Frontal cortex (tissue), 4 donors: ENCODE data around the gene MC5R. TPM values are rescaled to one million over a fixed set of nuclear protein-coding genes. Genes with fewer than 3 reads are reported as not detected.
A peak's percentile ranks its signal among the peaks of the same experiment; 100 is the strongest.

Source experiments
- DNase-seq, 2 donors: peaks; one replicate each; pipeline ENCODE4 v3.0.0; 2012; ENCODE audit warnings: low spot score in 2 of 2
- FAIRE-seq: peaks from 2 replicates; lab custom pipeline; 2012; peaks lifted over from hg19 to GRCh38; lab: Jason Lieb, UNC
- total RNA-seq: library from RNA; depleted of rRNA; stranded (reverse); fragments of >200 nt; gene quantifications from one replicate; pipeline ENCODE4 v1.2.3, GENCODE V29; 2014
- donor health status: control.
- donor health status: control.
- donor health status: control.

The MC5R gene
- total RNA-seq, result 2.9 TPM

DNA sequence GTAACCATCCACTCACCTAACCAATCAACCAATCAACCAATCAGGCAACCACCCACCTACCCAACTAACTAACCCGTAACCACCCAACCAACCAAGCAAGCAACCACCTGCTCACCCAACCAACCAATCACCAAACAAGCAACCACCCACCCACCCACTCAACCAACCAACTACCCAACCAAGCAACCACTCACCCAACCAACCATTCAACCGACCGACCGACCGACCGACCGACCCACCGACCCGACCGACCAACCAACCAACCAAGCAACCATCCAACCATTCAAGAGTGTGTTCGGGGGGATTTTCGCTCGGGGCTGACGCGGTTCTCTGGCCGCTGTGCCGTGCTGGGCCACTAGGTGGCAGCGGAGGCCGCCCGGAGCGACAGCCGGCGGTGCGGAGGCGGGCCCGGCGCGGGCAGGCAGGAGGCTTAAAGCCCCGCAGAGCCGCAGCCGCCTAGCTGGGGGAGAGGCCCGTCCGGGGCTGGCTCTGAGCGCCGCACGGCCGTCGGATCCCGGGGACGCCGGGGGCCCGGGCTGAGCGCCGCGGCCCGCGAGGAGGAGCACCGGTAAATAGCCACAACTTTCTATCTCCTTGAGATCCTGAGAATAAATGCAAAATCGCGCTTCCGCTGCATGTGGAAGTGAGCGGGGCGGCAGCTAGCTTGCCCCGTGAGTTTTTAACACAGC lies at the start of gene MC5R:
Gene MC5R, plus strand, starts transcription at position 443 of the 689 bp plus-strand sequence. CDS start 1,617 bp downstream, outside the sequence.
- peak; percentile 82 to 92 for DNase-seq
- FAIRE-seq, result no peak

DNA sequence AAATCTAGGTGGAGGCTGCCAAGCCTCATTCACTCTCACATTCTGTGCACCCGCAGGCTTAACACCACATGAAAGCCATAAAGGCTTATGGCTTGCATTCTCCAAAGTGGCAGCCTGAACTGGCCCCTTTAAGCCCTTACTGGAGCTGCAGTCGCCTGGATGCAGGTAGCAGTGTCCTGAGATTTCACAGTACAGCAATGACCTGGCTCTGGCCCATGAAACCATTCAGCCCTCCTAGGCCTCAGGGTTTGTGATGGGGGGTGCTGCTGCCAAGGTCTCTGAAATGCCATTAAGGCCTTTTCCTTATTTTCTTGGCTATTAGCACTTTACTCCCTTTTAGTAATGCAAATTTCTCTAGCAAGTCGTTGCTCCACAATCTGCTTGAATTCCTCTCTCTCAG lies 48.9 kb upstream of the MC5R start:
- DNase-seq (no peak), FAIRE-seq (no peak)

DNA sequence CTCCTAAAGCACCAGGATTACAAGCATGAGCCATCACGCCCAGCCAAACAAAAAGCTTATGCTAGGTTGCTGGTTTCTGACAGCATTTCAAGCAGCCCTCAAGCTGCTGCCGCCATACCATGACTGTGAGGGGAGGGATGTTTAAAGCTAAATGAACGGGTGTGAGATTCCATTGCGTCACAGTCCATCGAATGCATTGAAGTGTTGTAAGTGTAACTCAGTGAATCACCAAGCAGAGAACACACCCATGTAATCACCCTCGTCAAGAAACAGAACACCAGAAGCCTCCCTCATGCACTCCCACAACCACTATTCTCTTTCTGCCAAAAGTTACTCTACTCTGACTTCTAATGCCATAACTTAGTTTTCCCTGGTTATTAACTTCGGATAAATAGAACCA lies 32.8 kb upstream of the MC5R start:
- FAIRE-seq, result no peak
- no peak for DNase-seq

DNA sequence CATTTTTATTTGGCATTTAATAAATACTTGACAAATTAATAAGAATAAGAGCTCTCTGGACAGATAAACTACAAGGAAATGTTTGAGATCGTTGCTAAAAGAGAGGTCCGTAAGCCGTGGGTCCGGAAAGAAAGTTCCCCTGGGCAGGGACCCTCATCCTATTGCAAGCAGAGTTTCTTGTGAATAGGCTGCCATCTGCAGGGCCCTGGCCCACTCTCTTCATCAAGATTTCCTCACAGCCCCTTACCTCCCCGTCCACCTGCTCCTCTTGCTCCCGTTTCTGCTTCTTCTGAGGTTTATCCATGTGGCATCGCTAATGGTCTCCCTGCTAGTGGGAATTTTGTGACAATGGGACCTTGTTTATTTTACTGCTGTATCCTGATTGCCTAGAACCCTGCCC lies 30.1 kb upstream of the MC5R start:
- no peak for FAIRE-seq

DNA sequence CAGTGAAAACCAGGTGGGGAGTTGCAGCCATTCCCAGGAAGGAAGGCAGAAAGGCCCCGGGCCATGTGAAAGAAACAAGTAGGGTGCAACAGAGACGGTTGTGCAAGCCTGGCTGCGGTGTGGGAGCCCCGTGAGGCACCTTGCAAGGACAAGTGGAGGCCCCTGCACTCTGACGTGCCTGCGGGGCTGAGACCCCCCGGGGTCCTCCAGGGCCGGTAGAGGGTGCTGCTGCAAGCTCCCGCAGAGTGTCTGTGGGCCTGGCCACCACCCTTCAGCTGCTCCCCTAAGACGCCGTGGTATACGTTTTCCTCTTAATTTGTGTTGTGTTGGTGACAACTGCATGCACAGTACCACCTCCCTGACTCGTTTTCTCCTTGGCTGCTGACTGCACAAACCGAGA lies 27.4 kb upstream of the MC5R start:
- FAIRE-seq (no peak), DNase-seq (no peak)

More for the DNA sequence above, 30.1 kb upstream of the MC5R start:
- no peak for DNase-seq

DNA sequence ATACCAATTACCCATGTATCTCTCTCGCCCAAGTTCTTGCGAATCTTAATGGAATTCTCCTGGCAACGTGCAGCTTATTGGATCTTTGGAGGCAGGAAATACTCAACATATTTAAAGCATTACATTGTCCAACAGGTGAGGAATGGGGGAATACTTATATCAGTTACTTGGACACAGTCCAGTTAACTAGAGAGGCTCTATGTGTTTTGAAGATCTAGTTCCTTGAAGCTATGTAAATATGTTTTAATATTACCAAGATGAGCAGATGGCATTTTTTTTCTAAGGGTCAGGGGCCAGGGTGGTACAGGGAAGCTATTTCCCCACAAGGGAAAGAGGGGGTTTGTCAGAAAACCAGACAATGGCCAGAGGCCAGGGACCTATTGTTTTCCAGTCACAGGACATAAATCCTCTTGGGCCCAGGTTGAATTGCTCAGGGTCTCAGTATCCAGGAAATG lies 26.8 kb upstream of the MC5R start:
- DNase-seq (no peak), FAIRE-seq (no peak)

DNA sequence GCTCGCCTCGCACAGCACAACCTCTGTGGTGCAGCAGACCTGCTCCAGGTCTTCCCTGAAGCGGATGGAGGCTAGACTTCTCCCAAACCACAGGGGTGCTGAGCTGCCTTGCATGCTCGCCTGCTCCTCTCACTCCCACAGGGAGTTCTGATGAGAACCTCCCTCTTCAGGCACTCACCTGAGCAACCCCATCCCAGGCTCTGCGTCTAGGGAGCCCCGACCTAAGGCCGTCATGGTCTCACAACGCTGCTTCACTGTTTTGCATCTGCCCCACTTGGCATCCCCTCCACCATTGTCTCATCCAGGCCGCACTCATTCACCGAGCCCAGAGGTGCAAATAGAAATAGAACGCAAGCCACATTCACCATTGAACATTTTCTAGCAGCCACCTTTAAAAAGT lies 24.6 kb upstream of the MC5R start:
- DNase-seq (no peak), FAIRE-seq (no peak)

DNA sequence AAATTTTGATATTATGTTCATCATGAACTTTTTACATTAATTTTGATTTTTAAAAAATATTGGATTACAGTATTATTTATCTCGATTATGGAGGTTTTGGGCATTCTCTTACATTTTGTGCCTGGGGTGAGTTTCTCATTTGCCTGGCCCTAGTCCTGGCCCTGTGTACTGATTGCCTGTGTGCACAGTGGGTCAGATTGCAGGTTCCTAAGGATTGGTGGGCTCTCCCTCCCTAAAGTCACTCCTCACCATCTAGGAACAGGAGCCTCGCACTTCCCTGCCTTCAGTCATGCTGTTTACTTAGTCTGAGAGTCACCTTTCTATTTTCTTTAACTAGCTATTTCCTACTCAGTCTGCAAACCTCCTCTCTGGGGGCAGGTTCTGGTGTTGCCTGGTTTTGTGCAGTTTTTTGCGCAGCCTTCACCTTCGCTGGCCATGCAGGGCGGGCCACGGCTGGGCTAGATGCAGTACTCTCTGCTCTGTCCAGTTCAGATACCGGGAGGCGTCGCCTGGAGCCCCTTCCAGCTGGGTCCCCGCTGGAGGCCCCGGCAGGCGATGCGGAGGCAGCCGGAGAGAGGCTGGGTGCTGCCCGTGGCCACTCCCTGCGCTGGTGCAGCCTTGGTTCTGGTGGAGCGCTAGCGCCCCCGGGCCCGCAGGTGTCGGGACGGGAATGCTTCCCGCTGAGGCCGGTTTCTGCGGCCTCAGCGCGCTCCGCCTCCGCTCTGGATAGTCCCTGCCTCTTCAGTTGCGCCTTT lies 23.3 kb upstream of the MC5R start:
- peak in 1 of 2 donors; percentile 69 for DNase-seq
- FAIRE-seq, result no peak

DNA sequence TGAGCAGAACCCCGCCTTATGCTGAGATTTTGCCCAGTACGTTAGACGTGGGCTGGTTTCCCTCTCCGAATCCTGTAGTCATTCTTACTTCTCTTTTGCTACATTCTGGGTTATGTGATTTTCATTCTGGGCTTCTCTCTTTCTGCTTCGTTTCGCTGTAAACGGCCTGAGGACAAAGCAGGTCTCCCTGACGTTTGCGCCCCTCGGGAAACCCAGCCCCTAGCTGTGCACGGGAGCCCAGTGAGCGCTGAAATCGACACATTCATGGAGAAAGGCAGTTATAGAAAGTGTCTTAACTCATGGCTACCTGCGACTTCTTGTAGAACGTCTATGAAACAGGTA lies 22.7 kb upstream of the MC5R start:
- FAIRE-seq (no peak), DNase-seq (no peak)

DNA sequence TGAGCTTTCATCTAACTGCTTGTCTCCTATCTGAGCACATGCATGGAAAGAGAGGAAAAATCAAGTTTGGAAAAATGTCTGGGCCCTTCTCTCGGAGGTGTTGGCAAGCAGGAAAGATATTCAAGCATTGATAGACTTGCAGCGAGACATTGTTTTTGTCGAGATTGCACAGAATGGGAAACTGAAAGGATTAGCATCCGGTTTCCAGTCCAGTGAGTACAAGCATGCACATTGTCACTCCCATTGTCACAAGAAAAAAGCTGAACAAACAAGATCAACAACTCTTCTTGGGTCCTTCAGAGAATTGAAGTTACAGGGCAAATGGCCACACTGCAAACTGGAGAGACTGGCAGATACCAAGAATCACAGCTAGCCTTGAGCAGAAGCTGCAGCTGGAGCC lies 19.6 kb upstream of the MC5R start:
- FAIRE-seq (no peak), DNase-seq (no peak)

DNA sequence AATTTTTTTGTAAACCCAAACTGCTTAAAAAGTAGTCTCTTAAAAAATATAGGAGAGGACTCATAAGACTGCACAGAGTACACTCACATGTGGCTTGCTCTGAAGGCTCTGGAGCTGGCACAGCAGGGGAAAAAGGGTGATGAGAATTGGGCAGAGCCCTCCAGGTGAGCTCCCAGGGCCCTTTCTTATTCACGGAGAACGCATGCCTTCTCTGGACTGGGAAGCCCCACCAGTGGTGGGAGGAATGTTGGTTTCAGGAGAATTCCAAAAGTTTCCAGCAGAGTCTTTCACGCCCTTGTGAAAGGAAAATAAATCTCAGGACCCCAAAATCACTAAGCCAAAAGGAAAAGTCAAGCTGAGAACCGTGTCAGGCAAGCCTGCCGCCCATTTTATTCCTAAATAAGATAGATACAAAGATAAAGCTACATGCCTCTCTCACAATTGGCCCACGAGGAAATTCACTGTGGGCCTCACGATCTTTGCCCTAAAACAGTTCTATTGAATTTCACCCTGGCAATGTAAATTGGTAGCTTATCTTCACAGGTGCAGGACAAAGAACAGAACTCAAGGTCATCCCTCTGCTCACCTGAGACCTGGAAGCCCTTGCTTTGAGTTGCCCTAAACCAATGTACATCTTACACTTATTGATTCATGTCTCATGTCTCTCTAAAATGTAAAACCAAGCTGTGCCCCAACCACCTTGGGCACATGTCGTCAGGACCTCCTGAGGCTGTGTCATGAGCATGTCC lies 15.5 kb upstream of the MC5R start:
- DNase-seq (no peak), FAIRE-seq (no peak)

DNA sequence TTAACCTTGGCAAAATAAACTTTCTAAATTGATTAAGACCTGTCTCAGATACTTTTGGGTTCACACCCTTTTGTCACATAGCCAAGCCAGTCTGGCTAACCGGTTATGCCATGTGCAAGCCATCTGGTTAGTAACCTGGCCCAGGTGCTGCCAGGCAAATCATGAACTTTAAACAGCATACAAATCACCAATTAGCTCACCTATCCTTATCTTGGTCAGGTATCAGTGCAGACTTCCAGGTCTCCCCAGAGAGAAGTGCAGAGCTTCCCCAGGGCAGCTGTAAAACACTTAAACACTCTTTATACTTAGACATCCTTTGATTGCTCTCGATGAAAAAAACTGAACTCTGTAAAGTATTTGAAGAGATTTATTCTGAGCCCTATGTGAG lies 14.9 kb upstream of the MC5R start:
- no peak for DNase-seq
- FAIRE-seq, result no peak

DNA sequence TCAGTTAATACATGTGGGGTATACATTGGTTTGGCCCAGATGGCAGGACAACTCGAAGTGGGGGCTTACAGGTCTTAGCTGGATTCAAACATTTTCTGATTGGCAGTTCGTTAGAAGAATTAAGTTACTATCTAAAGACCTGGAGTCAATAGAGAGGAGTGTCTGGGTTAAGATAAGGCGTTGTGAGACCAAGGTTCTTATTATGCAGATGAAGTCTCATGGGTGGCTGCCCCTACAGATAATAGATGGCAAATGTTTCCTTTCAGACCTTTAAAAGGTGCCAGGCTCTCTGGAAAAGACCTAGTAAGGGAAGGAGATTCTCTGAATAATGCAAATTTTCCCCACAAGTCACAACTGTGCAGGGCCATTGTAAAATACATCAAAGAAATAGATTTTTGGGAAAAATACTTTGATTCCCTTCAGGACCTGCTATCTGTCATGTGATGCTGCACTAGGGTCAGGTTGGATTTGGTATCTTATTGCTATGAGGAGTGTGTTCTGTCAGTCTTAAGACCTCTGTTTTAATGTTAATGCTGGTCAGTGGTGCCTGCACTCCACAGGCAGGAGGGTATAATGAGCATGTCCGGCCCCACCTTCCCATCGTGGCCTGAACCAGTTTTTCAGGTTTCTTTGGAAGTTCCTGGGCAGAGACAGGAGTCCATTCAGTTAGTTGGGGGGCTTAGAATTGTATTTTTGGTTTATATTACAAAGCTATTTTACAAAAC lies 14.3 kb upstream of the MC5R start:
- FAIRE-seq, result no peak
- DNase-seq, result no peak

DNA sequence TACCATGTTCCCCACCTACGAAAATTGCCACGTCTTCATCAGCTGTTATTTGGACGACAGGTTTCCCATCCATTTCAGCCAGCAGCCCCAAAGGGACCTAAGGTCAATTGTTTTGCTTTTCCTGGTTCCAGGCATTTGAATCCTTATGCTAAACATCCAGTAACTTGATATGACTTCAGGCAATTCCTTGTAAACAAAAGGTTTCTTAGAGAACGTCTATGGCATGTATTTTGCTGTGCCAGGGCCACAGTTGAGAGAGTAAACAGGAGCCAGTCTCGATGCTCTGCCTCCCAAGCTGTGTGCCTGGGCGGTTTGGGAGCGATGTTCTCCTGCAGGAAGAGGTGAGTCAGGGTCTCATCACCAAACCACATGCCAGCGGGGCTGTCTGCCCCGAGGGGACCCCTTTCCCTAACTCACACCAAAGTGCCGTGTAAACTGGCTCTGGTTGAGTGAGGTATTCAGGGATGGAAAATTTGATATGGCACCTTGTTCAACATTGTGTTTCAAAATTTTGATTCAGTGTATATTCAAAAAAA lies 12.9 kb upstream of the MC5R start:
- FAIRE-seq (no peak), DNase-seq (no peak)

DNA sequence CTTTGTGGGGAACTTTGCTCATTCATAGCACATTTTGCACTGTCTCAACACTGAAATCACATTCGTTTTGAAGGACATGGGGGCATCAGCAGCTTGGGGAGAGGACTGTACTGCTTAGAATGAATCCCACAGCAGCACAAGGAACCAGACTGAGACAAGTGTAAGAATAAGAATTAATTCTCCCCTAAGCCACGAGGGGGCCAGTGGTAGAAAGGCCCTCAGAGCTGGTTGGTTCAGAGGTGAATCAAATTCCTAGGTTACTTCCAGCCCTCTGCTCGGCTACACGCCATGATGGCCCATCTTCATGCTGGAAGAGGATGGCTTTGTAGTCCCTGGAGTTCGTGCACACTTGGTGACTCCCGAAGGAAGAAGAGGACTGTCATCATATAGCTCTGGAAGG lies 12.0 kb upstream of the MC5R start:
- FAIRE-seq (no peak), DNase-seq (no peak)

DNA sequence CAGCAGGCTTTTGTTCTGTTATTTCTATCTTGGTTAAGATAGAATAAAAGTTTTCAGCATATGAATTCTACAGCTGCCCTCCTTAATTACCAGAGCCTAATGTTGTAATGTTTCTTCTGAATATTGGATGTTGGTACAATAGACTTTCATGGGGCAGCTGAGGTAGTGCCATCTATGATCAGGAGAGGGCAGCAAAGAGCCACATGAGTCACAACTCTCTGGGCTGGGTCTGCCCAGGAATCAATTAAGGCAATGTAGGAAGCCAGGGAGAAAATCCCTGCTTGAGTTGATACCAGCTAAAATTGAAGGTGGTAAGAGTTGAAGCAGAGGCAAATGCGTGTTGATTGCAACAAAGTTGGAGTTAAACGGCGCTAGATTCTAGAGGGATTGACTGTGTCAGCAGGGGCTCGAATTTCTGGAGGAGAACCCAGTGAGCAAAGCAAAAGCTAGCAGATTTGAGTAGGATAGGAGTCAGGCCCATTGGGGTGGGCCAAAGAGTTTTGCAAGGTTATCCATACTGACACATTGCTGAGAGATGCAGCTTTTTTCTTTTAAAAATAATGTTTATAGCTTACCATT lies 10.6 kb upstream of the MC5R start:
- FAIRE-seq, result peak; percentile 39

DNA sequence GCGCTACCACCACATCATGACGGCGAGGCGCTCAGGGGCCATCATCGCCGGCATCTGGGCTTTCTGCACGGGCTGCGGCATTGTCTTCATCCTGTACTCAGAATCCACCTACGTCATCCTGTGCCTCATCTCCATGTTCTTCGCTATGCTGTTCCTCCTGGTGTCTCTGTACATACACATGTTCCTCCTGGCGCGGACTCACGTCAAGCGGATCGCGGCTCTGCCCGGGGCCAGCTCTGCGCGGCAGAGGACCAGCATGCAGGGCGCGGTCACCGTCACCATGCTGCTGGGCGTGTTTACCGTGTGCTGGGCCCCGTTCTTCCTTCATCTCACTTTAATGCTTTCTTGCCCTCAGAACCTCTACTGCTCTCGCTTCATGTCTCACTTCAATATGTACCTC lies 2.3 kb downstream of the MC5R start:
- DNase-seq (no peak), FAIRE-seq (no peak)

More for the DNA sequence above, 10.6 kb upstream of the MC5R start:
- peak; percentile 45 to 78 for DNase-seq

DNA sequence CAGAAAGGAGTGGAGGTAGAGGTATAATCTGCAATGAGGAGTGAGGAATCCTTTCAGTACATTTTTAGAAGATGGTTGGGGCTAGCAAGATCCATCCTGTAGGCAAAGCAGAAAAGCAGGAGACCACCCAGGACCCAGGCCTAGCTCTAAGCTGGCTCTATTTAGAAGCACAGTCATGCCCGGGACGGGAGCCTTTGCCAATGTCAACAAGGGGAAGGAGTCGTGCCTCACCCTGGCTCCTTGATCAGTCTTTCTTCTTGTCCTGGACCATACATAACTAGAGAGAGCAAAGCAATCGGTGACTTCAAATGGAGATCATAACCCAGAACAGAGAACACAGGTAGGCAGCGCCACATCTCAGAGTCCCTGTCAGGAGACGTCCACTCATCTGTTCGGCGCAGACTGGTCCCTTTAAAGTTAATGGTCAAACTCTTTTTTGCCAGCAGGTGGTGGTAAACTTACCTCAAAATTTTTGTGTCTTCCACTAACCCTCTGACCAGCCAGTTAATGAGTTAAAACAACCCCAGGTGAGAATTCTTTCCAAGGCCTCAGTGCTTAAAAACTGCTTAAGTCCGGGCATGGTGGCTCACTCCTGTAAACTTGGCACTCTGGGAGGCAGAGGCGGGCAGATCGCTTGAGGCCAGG lies 8.0 kb downstream of the MC5R start:
- DNase-seq (no peak), FAIRE-seq (no peak)

DNA sequence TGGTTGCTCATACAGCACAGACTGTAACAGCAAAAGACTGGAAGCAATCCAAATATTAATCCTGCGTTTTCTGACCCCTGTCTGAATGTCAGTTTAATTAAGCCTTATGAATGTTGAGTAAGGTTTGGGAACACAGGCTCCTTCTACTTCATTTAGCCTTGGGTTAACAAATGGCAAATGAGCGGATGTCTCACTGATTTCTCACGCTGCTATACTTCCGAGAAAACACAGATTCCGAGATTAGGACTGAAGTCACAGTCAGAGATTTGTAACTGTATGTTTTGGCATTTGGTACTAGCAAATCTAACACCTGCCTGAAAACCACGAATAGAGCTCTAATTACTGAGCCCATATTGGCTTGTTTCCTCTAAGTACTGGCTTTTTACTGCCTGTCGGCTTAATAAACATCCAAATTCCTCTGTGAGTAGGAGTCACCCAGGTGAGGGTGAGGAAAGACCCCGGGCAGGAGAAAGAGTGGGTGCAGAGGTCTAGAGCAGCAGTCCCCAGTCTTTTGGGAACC lies 10.6 kb downstream of the MC5R start:
- no peak for DNase-seq
- FAIRE-seq, result no peak
